ENCODE data around the gene AVP.
A peak's percentile ranks its signal among the peaks of the same experiment; 100 is the strongest.
"Not testable (repeated sequence)": the region's sequence is repeated elsewhere in the genome, so short reads cannot be mapped to it uniquely, and the experiment has no call there.

The AVP gene, protein sequence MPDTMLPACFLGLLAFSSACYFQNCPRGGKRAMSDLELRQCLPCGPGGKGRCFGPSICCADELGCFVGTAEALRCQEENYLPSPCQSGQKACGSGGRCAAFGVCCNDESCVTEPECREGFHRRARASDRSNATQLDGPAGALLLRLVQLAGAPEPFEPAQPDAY

DNA sequence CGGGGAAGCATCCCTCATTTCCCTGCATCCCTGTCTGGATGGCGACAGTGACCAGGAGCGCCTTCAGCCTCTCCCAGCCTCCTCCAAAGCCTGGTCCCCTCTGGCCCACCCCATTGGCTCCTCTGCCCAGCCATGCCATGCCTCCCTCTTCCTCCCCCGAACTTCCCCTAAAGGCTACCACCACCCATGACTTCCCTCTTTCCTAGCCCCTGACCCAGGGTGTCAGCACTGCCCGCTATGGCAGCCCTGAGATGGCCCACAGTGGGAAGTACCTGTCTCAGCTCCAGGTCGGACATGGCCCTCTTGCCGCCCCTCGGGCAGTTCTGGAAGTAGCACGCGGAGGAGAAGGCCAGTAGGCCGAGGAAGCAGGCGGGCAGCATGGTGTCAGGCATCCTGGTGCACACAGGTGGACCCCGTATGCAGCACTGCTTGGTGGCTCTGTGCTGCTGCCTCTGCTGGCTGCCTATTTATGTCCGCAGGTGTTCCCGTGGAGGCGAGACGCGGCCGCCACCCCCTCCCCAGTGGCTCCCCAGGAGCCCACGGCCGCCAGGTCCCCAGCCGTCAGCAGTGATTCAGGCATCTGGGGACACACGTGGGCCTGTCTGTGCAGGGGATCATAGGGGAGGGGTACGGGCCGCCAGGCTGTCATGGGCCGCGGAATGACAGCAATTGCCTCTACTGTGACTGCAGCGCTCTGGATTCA is at the start of gene AVP:
Gene AVP (minus strand): TSS at position 442 of the 703 bp plus-strand sequence. CDS start 50 bp downstream, at position 392.
- DNase-seq = no peak

DNA sequence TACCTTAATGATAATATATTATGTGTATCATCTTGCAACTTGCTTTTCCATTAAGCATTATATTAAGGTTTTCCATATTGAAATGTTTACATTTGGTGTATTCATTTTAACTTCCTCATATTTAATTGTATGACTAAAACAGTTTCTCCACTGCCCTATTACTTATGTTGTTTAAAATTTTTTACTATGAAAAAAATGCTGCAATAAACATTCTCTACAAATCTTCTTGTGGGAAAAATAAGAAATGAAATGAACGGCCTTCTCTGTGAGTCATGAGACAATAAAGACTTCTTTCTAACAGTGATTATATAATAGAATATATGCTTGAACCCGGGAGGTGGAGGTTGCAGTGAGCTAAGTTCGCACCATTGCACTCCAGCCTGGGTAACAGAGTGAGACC is 49.6 kb upstream of the AVP start:
- DNase-seq = no peak

DNA sequence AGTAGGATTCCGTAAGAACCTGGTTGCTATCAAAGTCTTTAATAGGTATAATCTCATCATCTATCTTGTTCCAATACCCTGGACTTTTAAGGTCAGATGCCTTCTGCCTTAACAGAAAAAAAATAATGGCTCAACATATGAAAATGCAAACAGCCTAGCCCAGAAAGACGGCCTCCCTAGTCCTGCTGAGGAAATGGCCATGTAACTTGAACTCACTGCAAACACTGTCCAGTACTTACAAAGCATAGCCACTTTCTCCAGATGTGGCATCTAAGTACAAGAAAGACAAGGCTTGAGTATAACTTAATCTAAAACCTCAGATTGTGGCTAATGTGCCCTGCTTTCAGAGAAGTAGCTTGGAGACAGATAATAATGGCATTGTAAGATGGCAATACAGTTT is 48.6 kb upstream of the AVP start:
- no peak for DNase-seq

DNA sequence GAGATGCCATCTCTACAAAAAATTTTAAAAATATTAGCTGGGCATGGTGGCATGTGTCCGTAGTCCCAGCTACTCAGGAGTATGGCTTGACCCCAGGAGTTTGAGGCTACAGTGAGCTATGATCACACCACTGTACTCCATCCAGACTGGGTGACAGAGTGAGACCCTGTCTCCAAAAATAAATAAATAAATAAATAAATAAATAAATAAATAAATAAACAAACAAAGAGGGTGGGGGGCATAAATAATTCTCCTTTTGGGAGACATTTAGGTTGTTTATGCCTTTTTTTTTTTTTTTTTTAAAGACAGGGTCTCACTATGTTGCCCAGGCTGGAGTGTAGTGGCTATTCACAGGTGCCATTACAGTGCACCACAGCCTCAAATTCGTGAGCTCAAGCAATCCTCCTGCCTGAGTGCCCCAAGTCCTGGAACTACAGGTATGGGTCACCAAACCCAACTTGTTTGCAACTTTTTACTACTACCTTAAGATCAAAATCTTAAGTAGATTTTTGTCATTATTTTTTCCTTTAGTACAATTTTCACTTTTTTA is 45.6 kb upstream of the AVP start:
- peak; percentile 8 for DNase-seq

DNA sequence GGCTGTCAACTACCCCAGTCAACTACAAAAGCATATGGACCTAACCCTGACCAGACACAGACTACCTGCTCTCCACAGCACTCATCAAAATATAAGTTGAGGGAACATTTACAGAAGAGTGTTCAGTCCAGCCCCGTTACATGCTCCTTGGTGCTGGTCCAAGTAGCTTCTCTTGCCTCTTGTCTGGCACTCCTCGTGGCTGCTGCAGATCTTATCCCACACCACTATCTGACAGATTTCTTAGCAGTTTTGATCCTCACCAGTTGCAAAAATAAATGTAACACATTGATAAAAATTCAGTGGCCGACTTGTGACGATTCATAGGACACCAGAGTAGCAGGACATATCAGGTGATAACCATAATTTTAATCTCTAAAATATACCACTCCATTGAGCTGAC is 44.6 kb upstream of the AVP start:
- no peak for DNase-seq

DNA sequence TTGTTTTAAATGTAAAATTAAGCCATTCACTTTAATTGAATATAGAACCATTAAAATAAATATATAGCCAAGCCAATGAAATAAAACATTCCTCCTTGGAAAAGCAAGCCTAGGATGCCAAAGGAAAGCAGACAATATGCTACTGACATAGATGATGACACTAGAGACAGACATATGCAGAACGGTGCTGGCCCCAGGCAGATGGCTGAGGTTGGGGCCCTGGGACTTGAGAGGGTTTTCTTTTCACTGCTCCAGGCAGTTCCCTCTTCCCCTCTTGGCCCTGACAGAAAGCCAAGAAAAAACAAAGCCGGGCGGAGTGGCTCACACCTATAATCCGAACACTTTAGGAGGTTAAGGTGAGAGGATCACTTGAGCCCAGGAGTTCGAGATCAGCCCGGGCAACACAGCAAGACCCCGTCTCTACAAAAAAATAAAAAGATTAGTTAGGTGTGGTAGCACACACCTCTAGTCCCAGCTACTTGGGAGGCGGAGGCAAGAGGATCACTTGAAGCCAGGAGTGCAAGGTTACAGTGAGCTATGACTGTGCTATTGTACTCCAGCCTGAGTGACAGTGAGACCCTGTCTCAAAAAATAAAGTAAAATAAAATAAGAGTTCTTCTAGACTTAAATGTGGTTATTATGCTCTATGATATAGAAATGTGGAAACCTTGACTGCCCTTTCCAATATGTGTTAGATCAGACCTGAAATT is 43.9 kb upstream of the AVP start:
- DNase-seq = peak; percentile 25

DNA sequence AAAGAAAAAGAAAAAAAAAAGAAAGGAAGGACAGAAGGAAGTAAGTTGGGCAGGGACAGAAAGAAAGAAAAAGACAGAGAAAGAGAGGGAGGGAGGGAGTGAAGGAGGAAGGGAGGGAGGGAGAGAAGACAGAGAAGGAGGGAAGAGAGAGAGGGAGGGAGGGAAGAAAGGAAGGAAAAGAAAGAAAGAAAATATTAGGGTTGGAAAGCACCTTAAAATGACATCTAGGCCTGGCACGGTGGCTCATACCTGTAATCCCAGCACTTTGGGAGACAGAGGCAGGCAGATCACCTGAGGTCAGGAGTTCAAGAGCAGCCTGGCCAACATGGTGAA is 42.0 kb upstream of the AVP start:
- no peak for DNase-seq

DNA sequence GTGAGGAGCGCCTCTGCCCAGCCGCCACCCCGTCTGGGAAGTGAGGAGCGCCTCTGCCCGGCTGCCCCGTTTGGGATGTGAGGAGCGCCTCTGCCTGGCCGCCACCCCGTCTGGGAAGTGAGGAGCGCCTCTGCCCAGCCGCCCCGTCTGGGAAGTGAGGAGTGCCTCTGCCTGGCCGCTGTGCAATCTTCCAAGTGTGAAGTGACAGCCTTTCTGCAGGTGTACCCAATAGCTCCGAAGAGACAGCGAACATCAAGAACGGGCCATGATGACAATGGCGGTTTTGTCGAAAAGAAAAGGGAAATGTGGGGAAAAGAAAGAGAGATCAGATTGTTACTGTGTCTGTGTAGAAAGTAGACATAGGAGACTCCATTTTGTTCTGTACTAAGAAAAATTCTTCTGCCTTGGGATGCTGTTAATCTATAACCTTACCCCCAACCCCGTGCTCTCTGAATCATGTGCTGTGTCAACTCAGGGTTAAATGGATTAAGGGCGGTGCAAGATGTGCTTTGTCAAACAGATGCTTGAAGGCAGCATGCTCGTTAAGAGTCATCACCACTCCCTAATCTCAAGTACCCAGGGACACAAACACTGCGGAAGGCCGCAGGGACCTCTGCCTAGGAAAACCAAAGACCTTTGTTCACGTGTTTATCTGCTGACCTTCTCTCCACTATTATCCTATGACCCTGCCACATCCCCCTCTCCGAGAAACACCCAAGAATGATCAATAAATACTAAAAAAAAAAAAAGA is 41.4 kb upstream of the AVP start:
- not testable (repeated sequence) for DNase-seq

DNA sequence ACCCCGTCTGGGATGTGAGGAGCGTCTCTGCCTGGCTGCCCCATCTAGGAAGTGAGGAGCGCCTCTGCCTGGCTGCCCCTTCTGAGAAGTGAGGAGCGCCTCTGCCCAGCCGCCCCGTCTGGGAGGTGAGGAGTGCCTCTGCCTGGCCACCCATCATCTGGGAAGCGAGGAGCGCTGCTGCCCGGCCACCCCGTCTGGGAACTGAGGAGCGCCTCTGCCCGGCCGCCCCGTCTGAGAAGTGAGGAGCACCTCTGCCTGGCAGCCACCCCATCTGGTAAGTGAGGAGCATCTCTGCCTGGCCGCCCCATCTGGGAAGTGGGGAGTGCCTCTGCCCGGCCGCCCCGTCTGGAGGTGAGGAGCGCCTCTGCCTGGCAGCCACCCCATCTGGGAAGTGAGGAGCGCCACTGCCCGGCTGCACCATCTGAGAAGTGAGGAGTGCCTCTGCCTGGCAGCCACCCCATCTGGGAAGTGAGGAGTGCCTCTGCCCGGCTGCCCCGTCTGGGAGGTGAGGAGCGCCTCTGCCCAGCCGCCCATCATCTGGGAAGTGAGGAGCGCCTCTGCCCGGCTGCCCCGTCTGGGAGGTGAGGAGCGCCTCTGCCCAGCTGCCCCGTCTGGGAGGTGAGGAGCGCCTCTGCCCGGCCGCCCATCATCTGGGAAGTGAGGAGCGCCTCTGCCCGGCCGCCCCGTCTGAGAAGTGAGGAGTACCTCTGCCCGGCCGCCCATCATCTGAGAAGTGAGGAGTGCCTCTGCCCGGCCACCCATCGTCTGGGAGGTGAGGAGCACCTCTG is 40.4 kb upstream of the AVP start:
- not testable (repeated sequence) for DNase-seq

DNA sequence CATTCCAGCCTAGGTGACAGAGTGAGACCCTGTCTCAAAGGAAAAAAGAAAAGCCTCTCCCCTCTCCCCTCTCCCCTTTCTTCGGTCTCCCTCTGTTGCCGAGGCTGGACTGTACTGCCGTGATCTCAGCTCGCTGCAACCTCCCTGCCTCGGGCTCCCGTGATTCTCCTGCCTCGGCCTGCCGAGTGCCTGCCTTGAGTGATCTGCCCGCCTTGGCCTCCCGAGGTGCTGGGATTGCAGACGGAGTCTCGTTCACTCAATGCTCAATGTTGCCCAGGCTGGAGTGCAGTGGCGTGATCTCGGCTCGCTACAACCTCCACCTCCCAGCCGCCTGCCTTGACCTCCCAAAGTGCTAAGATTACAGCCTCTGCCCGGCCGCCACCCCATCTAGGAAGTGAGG is 39.6 kb upstream of the AVP start:
- DNase-seq = not testable (repeated sequence)

DNA sequence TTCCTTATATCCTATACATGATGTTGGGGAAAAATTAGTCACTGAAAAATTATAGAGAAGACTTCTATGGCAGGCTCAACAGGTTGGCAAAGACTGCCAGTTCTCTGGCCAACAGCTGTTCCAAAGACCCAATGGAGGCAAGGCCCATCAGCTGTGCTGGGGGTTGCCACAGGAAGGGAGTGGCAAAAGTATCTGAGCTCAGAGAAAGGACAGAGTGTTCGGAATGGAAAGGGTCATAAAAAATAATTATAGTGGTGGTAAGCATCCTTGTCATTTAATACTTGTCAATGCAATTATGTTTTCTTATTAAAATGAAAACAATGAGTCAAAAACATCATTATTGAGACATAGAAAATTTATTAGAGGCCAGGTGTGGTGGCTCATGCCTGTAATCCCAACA is 39.0 kb upstream of the AVP start:
- no peak for DNase-seq

DNA sequence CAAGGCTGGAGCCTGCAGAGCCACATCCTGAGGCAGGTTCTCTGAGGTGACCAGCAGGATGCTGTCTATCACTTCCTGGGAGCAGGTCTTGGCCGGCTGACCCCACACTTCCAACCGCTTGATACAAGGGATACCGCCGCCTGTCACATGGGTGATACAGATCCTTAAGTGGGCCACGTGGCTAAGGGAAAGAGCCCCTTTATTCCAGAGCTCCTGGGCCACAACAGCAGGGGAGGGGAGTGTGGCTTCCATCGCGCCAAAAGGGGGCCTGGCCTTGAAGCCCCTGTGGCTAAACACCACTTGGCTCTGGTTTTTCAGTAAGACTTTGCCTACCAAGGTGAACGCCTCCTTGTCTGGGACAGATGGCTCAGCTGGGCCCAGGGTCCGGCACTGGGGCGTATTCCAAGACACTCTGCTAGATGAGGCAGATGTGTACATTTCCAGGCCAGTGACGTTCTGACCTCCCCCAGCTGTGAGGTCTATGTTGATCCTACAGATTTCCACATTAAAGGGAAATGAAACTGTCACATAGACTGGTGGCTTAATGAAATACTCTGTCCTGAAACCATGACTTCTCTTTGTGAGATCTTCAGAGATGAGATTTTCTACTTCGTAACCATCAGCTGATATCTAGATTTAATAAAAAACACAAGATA is 37.6 kb upstream of the AVP start:
- no peak for DNase-seq

DNA sequence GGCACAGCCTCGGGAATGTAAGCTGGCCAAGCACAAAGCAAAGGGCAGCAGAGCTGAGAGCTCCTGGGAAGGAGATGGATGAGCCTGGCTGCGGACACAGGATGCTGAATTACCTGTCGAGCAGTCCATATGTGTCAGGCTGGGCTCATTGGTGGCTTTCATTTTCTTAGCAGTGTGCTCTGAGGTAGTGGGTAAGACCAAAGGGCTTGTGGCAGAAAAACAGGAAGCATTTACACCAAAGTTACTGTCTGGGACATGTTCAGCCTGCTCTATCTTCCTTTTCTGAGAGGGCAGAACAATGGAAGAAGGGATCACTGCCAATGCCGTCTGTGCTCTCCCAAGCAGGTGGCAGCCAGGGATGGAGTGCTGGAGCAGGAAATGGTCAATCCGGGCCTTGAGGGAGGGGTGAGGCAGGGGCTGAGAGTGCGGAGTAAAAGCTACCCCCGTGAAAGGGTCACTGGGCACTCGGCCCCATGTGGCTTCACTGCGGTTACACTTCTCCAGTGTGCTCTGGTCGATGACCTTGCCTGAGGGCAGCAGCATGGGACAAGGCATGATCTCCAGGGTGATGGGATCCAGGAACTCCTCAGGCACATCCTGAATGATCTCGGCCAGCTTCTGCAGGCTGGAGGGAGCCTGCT is 36.9 kb upstream of the AVP start:
- no peak for DNase-seq

DNA sequence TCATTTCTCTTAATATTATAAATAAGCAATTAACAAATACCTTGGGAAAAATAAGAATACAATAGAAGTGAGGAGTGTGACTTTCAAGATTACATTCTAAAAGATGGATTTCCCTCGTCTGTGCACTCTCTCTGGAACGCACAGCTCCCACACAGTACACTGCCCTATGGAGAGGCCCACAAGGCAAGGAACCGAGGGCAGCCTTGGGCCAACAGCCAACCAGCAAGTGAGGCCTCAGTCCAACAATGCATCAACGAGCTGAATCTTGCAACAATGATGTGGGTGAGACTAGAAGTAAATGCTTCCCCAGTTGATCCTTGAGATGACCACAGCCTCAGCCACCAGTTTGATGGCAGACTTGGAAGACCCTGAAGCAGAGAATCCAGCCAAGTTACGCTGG is 34.5 kb upstream of the AVP start:
- DNase-seq = no peak

DNA sequence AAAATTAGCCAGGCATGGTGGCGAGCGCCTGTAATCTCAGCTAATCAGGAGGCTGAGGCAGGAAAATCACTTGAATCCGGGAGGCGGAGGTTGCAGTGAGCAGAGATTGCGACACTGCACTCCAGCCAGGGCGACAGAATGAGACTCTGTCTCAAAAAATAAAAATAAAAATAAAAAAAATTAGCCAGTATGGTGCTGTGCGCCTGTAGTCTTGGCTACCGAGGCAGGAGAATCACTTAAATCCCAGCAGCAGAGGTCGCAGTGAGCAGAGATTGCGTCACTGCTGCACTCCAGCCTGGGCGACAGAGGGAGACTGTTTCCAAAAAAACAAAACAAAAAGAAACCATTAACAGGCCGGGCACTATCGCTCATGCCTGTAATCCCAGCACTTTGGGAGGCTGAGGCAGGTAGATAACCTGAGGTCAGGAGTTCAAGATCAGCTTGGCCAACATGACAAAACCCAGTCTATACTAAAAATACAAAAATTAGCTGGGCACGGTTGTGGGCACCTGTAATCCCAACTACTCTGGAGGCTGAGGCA is 33.4 kb upstream of the AVP start:
- DNase-seq = peak; percentile 75

DNA sequence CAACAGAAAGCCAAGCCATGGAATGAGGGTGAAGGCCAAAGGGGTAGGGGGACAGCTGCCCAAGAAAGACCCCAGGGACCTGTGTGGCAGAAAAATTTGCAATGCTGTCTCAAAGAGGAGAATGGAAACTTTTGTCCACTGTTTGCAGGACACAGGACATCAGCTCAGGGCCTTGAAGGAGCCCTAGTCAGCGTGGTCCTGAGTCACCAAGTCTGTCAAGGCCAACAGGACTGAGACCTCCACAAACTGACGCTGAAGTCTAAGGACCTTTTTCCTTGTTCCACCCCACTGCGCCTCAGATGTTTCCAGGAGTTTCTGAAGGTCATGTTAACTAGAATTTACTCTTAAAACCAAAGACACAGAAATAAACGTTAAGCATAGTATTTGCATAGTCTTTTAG is 31.8 kb upstream of the AVP start:
- no peak for DNase-seq

DNA sequence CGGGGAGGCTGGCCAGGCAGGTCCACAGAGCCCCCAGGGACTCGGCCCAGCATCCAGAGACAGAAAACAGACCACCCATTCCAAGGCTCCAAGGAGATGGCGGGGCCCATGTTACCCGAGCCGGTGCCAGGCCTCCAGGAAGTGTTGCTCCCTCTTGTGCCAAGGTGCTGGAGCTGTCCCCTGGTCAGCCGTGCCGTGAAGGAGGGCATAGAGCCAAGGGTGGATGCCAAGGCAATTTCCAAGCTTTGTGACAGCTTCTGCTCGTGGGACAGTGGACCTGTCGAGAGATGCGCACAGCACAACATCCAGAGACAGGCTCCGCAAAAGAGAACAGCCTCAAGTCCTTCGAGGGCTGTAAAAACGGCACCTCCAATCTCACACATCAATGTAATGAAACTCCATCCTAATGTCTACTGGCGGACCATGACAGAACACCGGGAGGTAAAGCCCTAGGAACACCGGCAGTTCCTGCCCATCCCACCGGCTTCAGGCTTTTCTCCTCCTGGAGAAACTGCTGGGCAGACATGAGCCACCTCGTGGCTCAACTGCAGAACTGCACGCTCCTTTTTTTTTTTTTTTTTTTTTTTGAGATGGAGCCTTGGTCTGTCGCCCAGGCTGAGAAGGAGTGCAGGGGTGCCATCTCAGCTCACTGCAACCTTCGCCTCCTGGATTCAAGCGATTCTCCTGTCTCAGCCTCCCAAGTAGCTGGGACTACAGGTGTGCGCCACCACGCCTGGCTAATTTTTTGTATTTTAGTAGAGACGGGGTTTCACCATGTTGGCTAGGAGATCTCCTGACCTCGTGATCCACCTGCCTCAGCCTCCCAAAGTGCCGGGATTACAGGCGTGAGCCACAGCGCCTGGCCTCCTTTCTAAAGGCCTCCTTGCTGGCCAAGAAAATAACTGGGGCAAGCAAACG is 30.9 kb upstream of the AVP start:
- no peak for DNase-seq

DNA sequence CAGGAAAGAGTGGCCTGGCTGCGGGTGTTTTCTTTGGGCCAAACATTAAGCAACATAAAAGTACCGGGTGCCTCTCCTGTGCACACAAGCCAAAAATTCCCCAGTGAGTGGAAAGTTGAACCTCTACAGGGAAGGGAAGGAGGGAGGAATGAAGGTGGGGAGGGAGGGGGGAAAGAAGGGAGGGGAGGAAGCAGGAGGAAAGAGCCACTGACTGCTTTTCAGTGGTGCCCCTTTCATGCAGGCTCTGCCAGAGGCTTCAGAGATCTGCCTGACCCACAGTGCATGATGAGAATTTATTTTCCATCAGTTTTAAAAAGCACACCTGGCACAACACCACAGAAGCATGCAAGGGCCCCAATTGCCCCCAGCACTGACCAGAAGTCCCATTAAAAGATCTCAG is 27.5 kb upstream of the AVP start:
- no peak for DNase-seq

DNA sequence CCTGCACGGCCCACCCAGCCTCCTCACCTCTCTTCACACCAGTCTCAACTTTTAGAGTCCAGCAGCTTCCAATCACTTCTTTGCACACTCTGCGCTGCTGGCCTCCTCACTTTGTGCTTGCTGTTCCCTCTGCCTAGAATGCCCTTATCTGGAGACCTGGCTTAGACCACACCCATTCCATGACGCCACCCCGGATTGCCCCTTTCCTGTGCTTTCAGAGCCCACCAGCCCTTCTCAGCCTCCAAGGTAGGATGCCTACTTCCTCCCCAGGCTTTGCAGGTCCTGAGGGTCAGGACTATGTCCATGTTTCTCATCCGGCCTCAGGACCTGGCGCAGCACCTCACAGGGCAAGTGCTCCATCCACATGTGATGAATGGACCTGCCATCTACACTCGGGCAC is 27.0 kb upstream of the AVP start:
- no peak for DNase-seq
